IPS-18c (cell line): ENCODE measurements around the gene NALCN.

Source experiments
- H3K4me3 ChIP-seq: 2 replicates; pipeline ENCODE4 v1.7.0; 2013; ENCODE audit warnings: low read depth, mild to moderate bottlenecking, low read length, moderate library complexity; ENCODE audit not compliant: insufficient read depth
- H3K9me3 ChIP-seq: one replicate; pipeline ENCODE4 v1.6.1; 2013; ENCODE audit warnings: mild to moderate bottlenecking, low read length, moderate library complexity; ENCODE audit not compliant: control insufficient read depth, insufficient read depth

NALCN gene

GRCh38 chr13:101140936-101141335, 275.4 kb downstream of the NALCN start:
- Histone ChIP-seq H3K4me3 (no peak overlapping the region), H3K9me3 (no peaks in the 10 kb centered on the region)

GRCh38 chr13:101140087-101140770, 276.1 kb downstream of the NALCN start:
- H3K9me3 ChIP-seq, result no peaks in the 10 kb centered on the region
- no peak overlapping the region for H3K4me3 ChIP-seq

- Histone ChIP-seq H3K4me3 (no peak overlapping the region), H3K9me3 (no peaks in the 10 kb centered on the region)
These were observed 277.2 kb downstream of the NALCN start for GRCh38 chr13:101139081-101139480.

- Histone ChIP-seq H3K4me3 (no peak overlapping the region), H3K9me3 (no peaks in the 10 kb centered on the region)
These were observed 288.5 kb downstream of the NALCN start for GRCh38 chr13:101127741-101128353.

- H3K9me3 ChIP-seq, result no peaks in the 10 kb centered on the region
- no peak overlapping the region for H3K4me3 ChIP-seq
These were observed 293.3 kb downstream of the NALCN start for GRCh38 chr13:101123028-101123427.

GRCh38 chr13:101121608-101122007, 294.7 kb downstream of the NALCN start:
- H3K9me3 ChIP-seq, result no peaks in the 10 kb centered on the region
- no peak overlapping the region for H3K4me3 ChIP-seq

GRCh38 chr13:101120007-101120406, 296.3 kb downstream of the NALCN start:
- Histone ChIP-seq H3K4me3 (no peak overlapping the region), H3K9me3 (no peaks in the 10 kb centered on the region)

- no peak overlapping the region for H3K4me3 ChIP-seq
- H3K9me3 ChIP-seq, result no peaks in the 10 kb centered on the region
These were observed 299.5 kb downstream of the NALCN start for GRCh38 chr13:101116826-101117225.

GRCh38 chr13:101116341-101116740, 300.0 kb downstream of the NALCN start:
- Histone ChIP-seq H3K4me3 (no peak overlapping the region), H3K9me3 (no peaks in the 10 kb centered on the region)

GRCh38 chr13:101115762-101116171, 300.5 kb downstream of the NALCN start:
- Histone ChIP-seq H3K4me3 (no peak overlapping the region), H3K9me3 (no peaks in the 10 kb centered on the region)

GRCh38 chr13:101111894-101112293, 304.4 kb downstream of the NALCN start:
- Histone ChIP-seq H3K4me3 (no peak overlapping the region), H3K9me3 (no peaks in the 10 kb centered on the region)

- no peak overlapping the region for H3K4me3 ChIP-seq
- no peaks in the 10 kb centered on the region for H3K9me3 ChIP-seq
These were observed 307.3 kb downstream of the NALCN start for GRCh38 chr13:101109005-101109404.

- no peak overlapping the region for H3K4me3 ChIP-seq
- H3K9me3 ChIP-seq, result no peaks in the 10 kb centered on the region
These were observed 317.4 kb downstream of the NALCN start for GRCh38 chr13:101098873-101099272.

- Histone ChIP-seq H3K4me3 (no peak overlapping the region), H3K9me3 (no peaks in the 10 kb centered on the region)
These were observed 323.3 kb downstream of the NALCN start for GRCh38 chr13:101092985-101093384.

- Histone ChIP-seq H3K4me3 (no peak overlapping the region), H3K9me3 (no peaks in the 10 kb centered on the region)
These were observed 326.0 kb downstream of the NALCN start for GRCh38 chr13:101090287-101090686.

- H3K9me3 ChIP-seq, result no peaks in the 10 kb centered on the region
- H3K4me3 ChIP-seq, result no peak overlapping the region
These were observed 330.8 kb downstream of the NALCN start for GRCh38 chr13:101085551-101085950.

- H3K4me3 ChIP-seq, result no peak overlapping the region
- H3K9me3 ChIP-seq, result no peaks in the 10 kb centered on the region
These were observed 333.9 kb downstream of the NALCN start for GRCh38 chr13:101082441-101082840.

- Histone ChIP-seq H3K4me3 (no peak overlapping the region), H3K9me3 (no peaks in the 10 kb centered on the region)
These were observed 335.7 kb downstream of the NALCN start for GRCh38 chr13:101080616-101081015.

- H3K9me3 ChIP-seq, result no peaks in the 10 kb centered on the region
- no peak overlapping the region for H3K4me3 ChIP-seq
These were observed 351.0 kb downstream of the NALCN start for GRCh38 chr13:101065329-101065728.
